ENCODE data around the gene PLCH1. TPM values are rescaled to one million over a fixed set of nuclear protein-coding genes. Genes with fewer than 3 reads are reported as not detected.

PLCH1 gene
- total RNA-seq, 1 experiment from 2014 or later, result 8.9 TPM

DNA sequence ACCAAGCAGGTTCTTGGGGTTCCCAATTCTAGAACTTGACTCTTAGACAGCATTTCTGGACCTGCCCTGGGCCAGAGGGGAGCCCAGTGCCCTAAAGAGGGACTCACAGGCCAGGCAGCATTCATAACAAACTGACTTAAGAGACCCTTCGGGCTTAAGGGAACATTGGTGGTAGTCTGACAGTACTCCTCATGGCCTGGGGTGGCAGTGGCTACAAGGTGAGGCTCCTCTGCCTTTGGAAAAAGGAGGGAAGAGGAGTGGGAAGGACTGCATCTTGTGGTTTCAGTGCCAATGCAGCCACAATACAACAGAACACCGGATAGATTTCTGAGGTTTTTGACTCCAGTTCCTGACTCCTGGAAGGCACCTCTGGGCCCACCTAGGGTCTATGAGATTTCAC, 279.2 kb downstream of the PLCH1 start:
- no peaks in the 10 kb centered on the region for H3K27me3 Mint-ChIP-seq (ENCODE audit: low read depth)
- TF ChIP-seq, protein P1, sequence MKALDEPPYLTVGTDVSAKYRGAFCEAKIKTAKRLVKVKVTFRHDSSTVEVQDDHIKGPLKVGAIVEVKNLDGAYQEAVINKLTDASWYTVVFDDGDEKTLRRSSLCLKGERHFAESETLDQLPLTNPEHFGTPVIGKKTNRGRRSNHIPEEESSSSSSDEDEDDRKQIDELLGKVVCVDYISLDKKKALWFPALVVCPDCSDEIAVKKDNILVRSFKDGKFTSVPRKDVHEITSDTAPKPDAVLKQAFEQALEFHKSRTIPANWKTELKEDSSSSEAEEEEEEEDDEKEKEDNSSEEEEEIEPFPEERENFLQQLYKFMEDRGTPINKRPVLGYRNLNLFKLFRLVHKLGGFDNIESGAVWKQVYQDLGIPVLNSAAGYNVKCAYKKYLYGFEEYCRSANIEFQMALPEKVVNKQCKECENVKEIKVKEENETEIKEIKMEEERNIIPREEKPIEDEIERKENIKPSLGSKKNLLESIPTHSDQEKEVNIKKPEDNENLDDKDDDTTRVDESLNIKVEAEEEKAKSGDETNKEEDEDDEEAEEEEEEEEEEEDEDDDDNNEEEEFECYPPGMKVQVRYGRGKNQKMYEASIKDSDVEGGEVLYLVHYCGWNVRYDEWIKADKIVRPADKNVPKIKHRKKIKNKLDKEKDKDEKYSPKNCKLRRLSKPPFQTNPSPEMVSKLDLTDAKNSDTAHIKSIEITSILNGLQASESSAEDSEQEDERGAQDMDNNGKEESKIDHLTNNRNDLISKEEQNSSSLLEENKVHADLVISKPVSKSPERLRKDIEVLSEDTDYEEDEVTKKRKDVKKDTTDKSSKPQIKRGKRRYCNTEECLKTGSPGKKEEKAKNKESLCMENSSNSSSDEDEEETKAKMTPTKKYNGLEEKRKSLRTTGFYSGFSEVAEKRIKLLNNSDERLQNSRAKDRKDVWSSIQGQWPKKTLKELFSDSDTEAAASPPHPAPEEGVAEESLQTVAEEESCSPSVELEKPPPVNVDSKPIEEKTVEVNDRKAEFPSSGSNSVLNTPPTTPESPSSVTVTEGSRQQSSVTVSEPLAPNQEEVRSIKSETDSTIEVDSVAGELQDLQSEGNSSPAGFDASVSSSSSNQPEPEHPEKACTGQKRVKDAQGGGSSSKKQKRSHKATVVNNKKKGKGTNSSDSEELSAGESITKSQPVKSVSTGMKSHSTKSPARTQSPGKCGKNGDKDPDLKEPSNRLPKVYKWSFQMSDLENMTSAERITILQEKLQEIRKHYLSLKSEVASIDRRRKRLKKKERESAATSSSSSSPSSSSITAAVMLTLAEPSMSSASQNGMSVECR (CRISPR knock-in tag; IDR thresholded peaks at IDR 0.05; ENCODE audit: borderline replicate concordance), result 0 out of 2 replicates have a peak, but pooled peaks have one; percentile 25
- TF ChIP-seq ZNF416 (CRISPR knock-in tag; IDR thresholded peaks at IDR 0.05), result no peak
- peaks cover 27% of the 10 kb centered on the region for H3K36me3 Mint-ChIP-seq
- DNase-seq (ENCODE audit: low spot score) (peak; percentile 28), ATAC-seq (peak; percentile 86)
- H3K4me3 Mint-ChIP-seq, result no peak overlapping the region
- no peak overlapping the region for H3K27ac Mint-ChIP-seq
- POLR2A ChIA-PET, result no interaction called here
- peaks cover 16% of the 10 kb centered on the region for H3K4me1 Mint-ChIP-seq
- H3K9me3 Mint-ChIP-seq, result peaks cover 27% of the 10 kb centered on the region
- CTCF ChIA-PET, result no interaction called here

DNA sequence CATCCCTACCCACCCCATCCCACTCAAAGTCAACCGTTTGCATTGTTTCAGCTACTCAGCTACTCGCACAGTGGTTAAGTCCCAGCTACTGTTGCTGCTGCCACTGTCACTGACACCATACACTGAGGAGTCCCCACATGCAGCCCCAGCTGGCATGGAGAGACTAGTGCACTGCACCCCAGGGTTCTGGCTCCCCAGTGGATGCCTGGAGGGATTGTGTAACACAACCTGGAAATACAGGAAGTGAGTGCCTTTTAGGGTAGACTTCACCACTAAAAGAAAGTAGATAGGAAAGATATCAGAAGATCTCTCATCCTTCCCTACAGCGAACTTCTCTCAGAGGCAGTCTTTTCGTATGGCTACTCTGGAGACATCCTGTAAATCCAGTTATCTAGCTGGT, 282.2 kb downstream of the PLCH1 start:
- CTCF ChIA-PET, result interaction anchor here (0.7 to 0.9 kb wide), 2 partner anchors 79 to 239 kb away, joined by 3 read pairs; no protein-coding TSS in a partner anchor

DNA sequence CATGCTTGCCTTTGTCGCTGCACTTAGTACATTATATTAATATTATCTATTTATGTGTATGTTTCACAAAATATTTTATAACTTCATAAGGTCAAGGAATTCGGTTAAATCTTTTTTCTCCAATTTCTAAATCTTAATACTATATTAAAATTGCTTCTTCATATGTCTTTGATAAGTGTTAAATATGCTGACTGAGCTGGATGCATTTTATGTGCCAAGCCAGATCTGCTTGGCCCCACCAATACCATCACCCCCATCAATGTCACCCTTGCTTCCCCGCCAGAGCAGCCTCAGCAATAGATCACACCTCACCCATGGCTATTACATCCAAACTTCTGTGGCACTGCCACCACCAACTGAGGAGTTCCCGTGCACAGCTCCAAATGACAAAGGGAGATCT, 287.3 kb downstream of the PLCH1 start:
- Mint-ChIP-seq H3K27me3 (ENCODE audit: low read depth) (no peaks in the 10 kb centered on the region), H3K27ac (no peak overlapping the region), H3K9me3 (no peaks in the 10 kb centered on the region), H3K36me3 (no peaks in the 10 kb centered on the region), H3K4me1 (no peaks in the 10 kb centered on the region), H3K4me3 (no peak overlapping the region)
- DNase-seq (ENCODE audit: low spot score) (no peak), ATAC-seq (no peak)
- CTCF ChIA-PET, result interaction anchor here (0.5 kb wide), 1 partner anchor 778 kb away, joined by 3 read pairs; no protein-coding TSS in a partner anchor
- TF ChIP-seq TEAD1 (CRISPR knock-in tag; IDR thresholded peaks at IDR 0.05), result no peak
- TF ChIP-seq, protein P2, sequence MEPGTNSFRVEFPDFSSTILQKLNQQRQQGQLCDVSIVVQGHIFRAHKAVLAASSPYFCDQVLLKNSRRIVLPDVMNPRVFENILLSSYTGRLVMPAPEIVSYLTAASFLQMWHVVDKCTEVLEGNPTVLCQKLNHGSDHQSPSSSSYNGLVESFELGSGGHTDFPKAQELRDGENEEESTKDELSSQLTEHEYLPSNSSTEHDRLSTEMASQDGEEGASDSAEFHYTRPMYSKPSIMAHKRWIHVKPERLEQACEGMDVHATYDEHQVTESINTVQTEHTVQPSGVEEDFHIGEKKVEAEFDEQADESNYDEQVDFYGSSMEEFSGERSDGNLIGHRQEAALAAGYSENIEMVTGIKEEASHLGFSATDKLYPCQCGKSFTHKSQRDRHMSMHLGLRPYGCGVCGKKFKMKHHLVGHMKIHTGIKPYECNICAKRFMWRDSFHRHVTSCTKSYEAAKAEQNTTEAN (CRISPR knock-in tag; IDR thresholded peaks at IDR 0.05), result no peak
- TF ChIP-seq FOXK1 (CRISPR knock-in tag; IDR thresholded peaks at IDR 0.05), result no peak
- TF ChIP-seq, protein P3, sequence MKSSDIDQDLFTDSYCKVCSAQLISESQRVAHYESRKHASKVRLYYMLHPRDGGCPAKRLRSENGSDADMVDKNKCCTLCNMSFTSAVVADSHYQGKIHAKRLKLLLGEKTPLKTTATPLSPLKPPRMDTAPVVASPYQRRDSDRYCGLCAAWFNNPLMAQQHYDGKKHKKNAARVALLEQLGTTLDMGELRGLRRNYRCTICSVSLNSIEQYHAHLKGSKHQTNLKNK (CRISPR knock-in tag; IDR thresholded peaks at IDR 0.05), result no peak
- TF ChIP-seq, protein P4, sequence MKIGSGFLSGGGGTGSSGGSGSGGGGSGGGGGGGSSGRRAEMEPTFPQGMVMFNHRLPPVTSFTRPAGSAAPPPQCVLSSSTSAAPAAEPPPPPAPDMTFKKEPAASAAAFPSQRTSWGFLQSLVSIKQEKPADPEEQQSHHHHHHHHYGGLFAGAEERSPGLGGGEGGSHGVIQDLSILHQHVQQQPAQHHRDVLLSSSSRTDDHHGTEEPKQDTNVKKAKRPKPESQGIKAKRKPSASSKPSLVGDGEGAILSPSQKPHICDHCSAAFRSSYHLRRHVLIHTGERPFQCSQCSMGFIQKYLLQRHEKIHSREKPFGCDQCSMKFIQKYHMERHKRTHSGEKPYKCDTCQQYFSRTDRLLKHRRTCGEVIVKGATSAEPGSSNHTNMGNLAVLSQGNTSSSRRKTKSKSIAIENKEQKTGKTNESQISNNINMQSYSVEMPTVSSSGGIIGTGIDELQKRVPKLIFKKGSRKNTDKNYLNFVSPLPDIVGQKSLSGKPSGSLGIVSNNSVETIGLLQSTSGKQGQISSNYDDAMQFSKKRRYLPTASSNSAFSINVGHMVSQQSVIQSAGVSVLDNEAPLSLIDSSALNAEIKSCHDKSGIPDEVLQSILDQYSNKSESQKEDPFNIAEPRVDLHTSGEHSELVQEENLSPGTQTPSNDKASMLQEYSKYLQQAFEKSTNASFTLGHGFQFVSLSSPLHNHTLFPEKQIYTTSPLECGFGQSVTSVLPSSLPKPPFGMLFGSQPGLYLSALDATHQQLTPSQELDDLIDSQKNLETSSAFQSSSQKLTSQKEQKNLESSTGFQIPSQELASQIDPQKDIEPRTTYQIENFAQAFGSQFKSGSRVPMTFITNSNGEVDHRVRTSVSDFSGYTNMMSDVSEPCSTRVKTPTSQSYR (CRISPR knock-in tag; IDR thresholded peaks at IDR 0.05), result no peak
- no peak for TF ChIP-seq RORB (CRISPR knock-in tag; IDR thresholded peaks at IDR 0.05)
- TF ChIP-seq, protein P5, sequence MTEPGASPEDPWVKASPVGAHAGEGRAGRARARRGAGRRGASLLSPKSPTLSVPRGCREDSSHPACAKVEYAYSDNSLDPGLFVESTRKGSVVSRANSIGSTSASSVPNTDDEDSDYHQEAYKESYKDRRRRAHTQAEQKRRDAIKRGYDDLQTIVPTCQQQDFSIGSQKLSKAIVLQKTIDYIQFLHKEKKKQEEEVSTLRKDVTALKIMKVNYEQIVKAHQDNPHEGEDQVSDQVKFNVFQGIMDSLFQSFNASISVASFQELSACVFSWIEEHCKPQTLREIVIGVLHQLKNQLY (CRISPR knock-in tag; IDR thresholded peaks at IDR 0.05), result no peak
- POLR2A ChIA-PET, result no interaction called here

More for the DNA sequence above, 282.2 kb downstream of the PLCH1 start:
- POLR2A ChIA-PET, result no interaction called here
- H3K4me1 Mint-ChIP-seq, result peaks cover 4% of the 10 kb centered on the region
- no peaks in the 10 kb centered on the region for H3K27me3 Mint-ChIP-seq (ENCODE audit: low read depth)
- DNase-seq (ENCODE audit: low spot score) (no peak), ATAC-seq (peak; percentile 44)
- no peak overlapping the region for H3K4me3 Mint-ChIP-seq
- H3K9me3 Mint-ChIP-seq, result peaks cover 14% of the 10 kb centered on the region
- H3K36me3 Mint-ChIP-seq, result peaks cover 15% of the 10 kb centered on the region
- TF ChIP-seq, protein P6, sequence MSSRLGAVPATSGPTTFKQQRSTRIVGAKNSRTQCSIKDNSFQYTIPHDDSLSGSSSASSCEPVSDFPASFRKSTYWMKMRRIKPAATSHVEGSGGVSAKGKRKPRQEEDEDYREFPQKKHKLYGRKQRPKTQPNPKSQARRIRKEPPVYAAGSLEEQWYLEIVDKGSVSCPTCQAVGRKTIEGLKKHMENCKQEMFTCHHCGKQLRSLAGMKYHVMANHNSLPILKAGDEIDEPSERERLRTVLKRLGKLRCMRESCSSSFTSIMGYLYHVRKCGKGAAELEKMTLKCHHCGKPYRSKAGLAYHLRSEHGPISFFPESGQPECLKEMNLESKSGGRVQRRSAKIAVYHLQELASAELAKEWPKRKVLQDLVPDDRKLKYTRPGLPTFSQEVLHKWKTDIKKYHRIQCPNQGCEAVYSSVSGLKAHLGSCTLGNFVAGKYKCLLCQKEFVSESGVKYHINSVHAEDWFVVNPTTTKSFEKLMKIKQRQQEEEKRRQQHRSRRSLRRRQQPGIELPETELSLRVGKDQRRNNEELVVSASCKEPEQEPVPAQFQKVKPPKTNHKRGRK (CRISPR knock-in tag; IDR thresholded peaks at IDR 0.05; ENCODE audit: borderline replicate concordance), result no peak
- peak; percentile 32; the same call in 1 of the 2 replicates for TF ChIP-seq ZNF423 (CRISPR knock-in tag; IDR thresholded peaks at IDR 0.05)
- H3K27ac Mint-ChIP-seq, result no peak overlapping the region
